SH-SY5Y (cell line): ENCODE measurements around the gene SMIM10L2A.

Experiments used
- GATA2 ChIP-seq: IDR thresholded peaks from 2 replicates; pipeline ENCODE4 v1.6.1; 2011; ENCODE audit warnings: mild to moderate bottlenecking, low read depth, low read length
- GATA3 ChIP-seq: IDR thresholded peaks from 2 replicates; pipeline ENCODE4 v1.6.1; 2011; ENCODE audit warnings: low read depth, mild to moderate bottlenecking, low read length, moderate library complexity

- TF ChIP-seq GATA3 (no peak), GATA2 (no peak)
These were observed 25.2 kb upstream of the SMIM10L2A start for GRCh38 chrX:135396566-135396965.
